Natural killer cell treated with Interleukin-12 subunit alpha and Interleukin-12 subunit beta and Interleukin-15 and Interleukin-18, amount 100 ng/mL, for 72 hours (primary cell): ENCODE measurements around the gene SKOR2. TPM values are rescaled to one million over a fixed set of nuclear protein-coding genes. Genes with fewer than 3 reads are reported as not detected.

Source experiments
- ATAC-seq, 2 donors: fragments of 150-1000 bp; cut with Tn5 transposase in 1 of 2; sonication (Bioruptor Pico), chemical (Tn5 transposase) in 1 of 2; 2 replicates each; pipeline ENCODE4 v1.10.0; 2021
- DNase-seq: peaks from one replicate; pipeline ENCODE4 v3.0.0; 2022; ENCODE audit warnings: low spot score
- H3K27ac Mint-ChIP-seq, 2 donors: 1 replicate in 1 of 2; 2 replicates in 1 of 2; pipeline ENCODE4 v1.8.0; 2022; ENCODE audit warnings: mixed read lengths in 2 of 2, mild to moderate bottlenecking in 1 of 2, moderate library complexity in 1 of 2
- H3K27me3 Mint-ChIP-seq, 2 donors: 1 replicate in 1 of 2; 2 replicates in 1 of 2; pipeline ENCODE4 v1.8.0; 2022; ENCODE audit warnings: mixed read lengths in 2 of 2
- H3K36me3 Mint-ChIP-seq: one replicate; pipeline ENCODE4 v1.8.0; 2022; ENCODE audit warnings: mixed read lengths
- H3K4me1 Mint-ChIP-seq, 2 donors: 1 replicate in 1 of 2; 2 replicates in 1 of 2; pipeline ENCODE4 v1.8.0; 2022; ENCODE audit warnings: low read depth in 2 of 2, mixed read lengths in 2 of 2, mild to moderate bottlenecking in 1 of 2
- H3K4me3 Mint-ChIP-seq: one replicate; pipeline ENCODE4 v1.8.0; 2022; ENCODE audit warnings: mixed read lengths
- H3K9me3 Mint-ChIP-seq: 2 replicates; pipeline ENCODE4 v1.8.0; 2022; ENCODE audit warnings: mixed read lengths
- total RNA-seq, 2 donors: library from RNA; stranded (reverse); gene quantifications; one replicate each; pipeline ENCODE4 v1.2.3, GENCODE V29; 2022

Gene SKOR2
- total RNA-seq, 2 donors from 2014 or later = not detected

- Mint-ChIP-seq H3K9me3 (peaks cover 3% of the 10 kb centered on the region), H3K4me1 (no peaks in the 10 kb centered on the region), H3K27me3 (peaks cover 39 to 58% of the 10 kb centered on the region in 2 donors), H3K36me3 (peaks cover 4% of the 10 kb centered on the region), H3K27ac (no peak overlapping the region), H3K4me3 (no peak overlapping the region)
- no peak for ATAC-seq
- no peak for DNase-seq
Observed at GRCh38 chr18:47264308-47264700, 12.8 kb upstream of the SKOR2 start.

GRCh38 chr18:47263430-47264307 is 12.2 kb upstream of the SKOR2 start:
- H3K27ac Mint-ChIP-seq = no peak overlapping the region
- peaks cover 4% of the 10 kb centered on the region for H3K36me3 Mint-ChIP-seq
- DNase-seq (no peak), ATAC-seq (no peak)
- peaks cover 37 to 61% of the 10 kb centered on the region in 2 donors for H3K27me3 Mint-ChIP-seq
- H3K9me3 Mint-ChIP-seq = peaks cover 3% of the 10 kb centered on the region
- no peak overlapping the region for H3K4me3 Mint-ChIP-seq
- H3K4me1 Mint-ChIP-seq = no peaks in the 10 kb centered on the region

- peaks cover 4% of the 10 kb centered on the region for H3K36me3 Mint-ChIP-seq
- H3K27ac Mint-ChIP-seq = no peak overlapping the region
- H3K9me3 Mint-ChIP-seq = peaks cover 3% of the 10 kb centered on the region
Observed at GRCh38 chr18:47263150-47263429, 11.6 kb upstream of the SKOR2 start.

GRCh38 chr18:47262301-47263149 is 11.1 kb upstream of the SKOR2 start:
- ATAC-seq = no peak
- H3K27me3 Mint-ChIP-seq = peaks cover 37 to 53% of the 10 kb centered on the region in 2 donors
- peaks cover 4% of the 10 kb centered on the region for H3K36me3 Mint-ChIP-seq
- H3K4me1 Mint-ChIP-seq = no peaks in the 10 kb centered on the region
- no peak overlapping the region for H3K27ac Mint-ChIP-seq
- peaks cover 3% of the 10 kb centered on the region for H3K9me3 Mint-ChIP-seq
- no peak for DNase-seq
- no peak overlapping the region for H3K4me3 Mint-ChIP-seq

More at GRCh38 chr18:47263150-47263429, 11.6 kb upstream of the SKOR2 start:
- no peak for ATAC-seq
- H3K27me3 Mint-ChIP-seq = peaks cover 37 to 56% of the 10 kb centered on the region in 2 donors
- no peak overlapping the region for H3K4me3 Mint-ChIP-seq
- H3K4me1 Mint-ChIP-seq = no peaks in the 10 kb centered on the region
- no peak for DNase-seq

GRCh38 chr18:47261902-47262300 is 10.4 kb upstream of the SKOR2 start:
- no peaks in the 10 kb centered on the region for H3K4me1 Mint-ChIP-seq
- peaks cover 3% of the 10 kb centered on the region for H3K9me3 Mint-ChIP-seq
- DNase-seq (no peak), ATAC-seq (no peak)
- no peak overlapping the region for H3K27ac Mint-ChIP-seq
- peaks cover 40 to 57% of the 10 kb centered on the region in 2 donors for H3K27me3 Mint-ChIP-seq
- no peak overlapping the region for H3K4me3 Mint-ChIP-seq
- peaks cover 4% of the 10 kb centered on the region for H3K36me3 Mint-ChIP-seq

- ATAC-seq = no peak
- H3K27me3 Mint-ChIP-seq = peaks cover 40 to 62% of the 10 kb centered on the region in 2 donors
Observed at GRCh38 chr18:47260924-47261701, 9.7 kb upstream of the SKOR2 start.

GRCh38 chr18:47260120-47260923 is 8.9 kb upstream of the SKOR2 start:
- H3K9me3 Mint-ChIP-seq = peaks cover 3% of the 10 kb centered on the region
- no peak for DNase-seq
- H3K4me1 Mint-ChIP-seq = no peaks in the 10 kb centered on the region
- no peak overlapping the region for H3K4me3 Mint-ChIP-seq
- ATAC-seq = no peak
- peaks cover 4% of the 10 kb centered on the region for H3K36me3 Mint-ChIP-seq
- H3K27me3 Mint-ChIP-seq = peaks cover 36 to 58% of the 10 kb centered on the region in 2 donors
- H3K27ac Mint-ChIP-seq = no peak overlapping the region

More at GRCh38 chr18:47260924-47261701, 9.7 kb upstream of the SKOR2 start:
- no peak for DNase-seq
- no peak overlapping the region for H3K27ac Mint-ChIP-seq
- no peak overlapping the region for H3K4me3 Mint-ChIP-seq
- peaks cover 3% of the 10 kb centered on the region for H3K9me3 Mint-ChIP-seq
- peaks cover 4% of the 10 kb centered on the region for H3K36me3 Mint-ChIP-seq
- H3K4me1 Mint-ChIP-seq = no peaks in the 10 kb centered on the region

- Mint-ChIP-seq H3K36me3 (no peaks in the 10 kb centered on the region), H3K27me3 (peaks cover 50 to 75% of the 10 kb centered on the region in 2 donors), H3K9me3 (peaks cover 4% of the 10 kb centered on the region), H3K27ac (no peak overlapping the region), H3K4me1 (no peaks in the 10 kb centered on the region), H3K4me3 (no peak overlapping the region)
- DNase-seq = no peak
- no peak for ATAC-seq
Observed at GRCh38 chr18:47254341-47254939, 3.0 kb upstream of the SKOR2 start.

GRCh38 chr18:47253101-47253654 is 1.7 kb upstream of the SKOR2 start:
- H3K9me3 Mint-ChIP-seq = peaks cover 4% of the 10 kb centered on the region
- no peak overlapping the region for H3K27ac Mint-ChIP-seq
- peaks cover 57 to 81% of the 10 kb centered on the region in 2 donors for H3K27me3 Mint-ChIP-seq
- no peak overlapping the region for H3K4me3 Mint-ChIP-seq
- no peaks in the 10 kb centered on the region for H3K4me1 Mint-ChIP-seq
- no peaks in the 10 kb centered on the region for H3K36me3 Mint-ChIP-seq
- ATAC-seq = no peak
- no peak for DNase-seq

- no peak for ATAC-seq
- Mint-ChIP-seq H3K27ac (no peak overlapping the region), H3K4me3 (no peak overlapping the region), H3K27me3 (peaks cover 56 to 71% of the 10 kb centered on the region in 2 donors), H3K36me3 (peaks cover 6% of the 10 kb centered on the region), H3K4me1 (no peaks in the 10 kb centered on the region), H3K9me3 (peaks cover 7% of the 10 kb centered on the region)
- DNase-seq = no peak
Observed at GRCh38 chr18:47250391-47251046, 941 bp downstream of the SKOR2 start.

- Mint-ChIP-seq H3K27me3 (peaks cover 60 to 73% of the 10 kb centered on the region in 2 donors), H3K4me1 (no peaks in the 10 kb centered on the region), H3K27ac (no peak overlapping the region), H3K4me3 (no peak overlapping the region), H3K9me3 (peaks cover 4% of the 10 kb centered on the region), H3K36me3 (peaks cover 6% of the 10 kb centered on the region)
- ATAC-seq (no peak), DNase-seq (no peak)
Observed at GRCh38 chr18:47249314-47249981, 2.0 kb downstream of the SKOR2 start.
